ENCODE measurements around the gene PRAC2.

DNA sequence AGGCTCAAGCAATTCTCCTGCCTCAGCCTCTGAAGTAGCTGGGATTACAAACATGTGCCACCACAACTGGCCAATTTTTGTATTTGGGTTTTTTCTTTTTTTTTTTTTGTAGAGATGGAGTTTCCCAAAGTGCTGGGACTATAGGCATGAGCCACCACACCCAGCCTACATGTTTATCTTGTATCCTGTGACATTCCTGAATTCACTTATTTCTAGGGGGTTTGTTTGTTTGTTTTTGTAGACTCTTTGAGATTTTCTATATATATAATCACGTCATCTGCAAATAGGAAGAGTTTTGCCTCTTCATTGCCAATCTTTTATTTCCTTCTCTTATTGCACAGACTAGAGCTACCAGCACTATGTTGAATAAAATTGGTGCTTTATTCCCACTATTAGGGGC is 29.8 kb upstream of the PRAC2 start:
- TF ChIP-seq, protein P1, sequence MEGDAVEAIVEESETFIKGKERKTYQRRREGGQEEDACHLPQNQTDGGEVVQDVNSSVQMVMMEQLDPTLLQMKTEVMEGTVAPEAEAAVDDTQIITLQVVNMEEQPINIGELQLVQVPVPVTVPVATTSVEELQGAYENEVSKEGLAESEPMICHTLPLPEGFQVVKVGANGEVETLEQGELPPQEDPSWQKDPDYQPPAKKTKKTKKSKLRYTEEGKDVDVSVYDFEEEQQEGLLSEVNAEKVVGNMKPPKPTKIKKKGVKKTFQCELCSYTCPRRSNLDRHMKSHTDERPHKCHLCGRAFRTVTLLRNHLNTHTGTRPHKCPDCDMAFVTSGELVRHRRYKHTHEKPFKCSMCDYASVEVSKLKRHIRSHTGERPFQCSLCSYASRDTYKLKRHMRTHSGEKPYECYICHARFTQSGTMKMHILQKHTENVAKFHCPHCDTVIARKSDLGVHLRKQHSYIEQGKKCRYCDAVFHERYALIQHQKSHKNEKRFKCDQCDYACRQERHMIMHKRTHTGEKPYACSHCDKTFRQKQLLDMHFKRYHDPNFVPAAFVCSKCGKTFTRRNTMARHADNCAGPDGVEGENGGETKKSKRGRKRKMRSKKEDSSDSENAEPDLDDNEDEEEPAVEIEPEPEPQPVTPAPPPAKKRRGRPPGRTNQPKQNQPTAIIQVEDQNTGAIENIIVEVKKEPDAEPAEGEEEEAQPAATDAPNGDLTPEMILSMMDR (IDR thresholded peaks at IDR 0.05; ENCODE audit: low read depth, low read length): no peak
- TF ChIP-seq POLR2A (IDR thresholded peaks at IDR 0.05; ENCODE audit: extremely low read depth, insufficient read length): no peak
- TF ChIP-seq, protein P2, sequence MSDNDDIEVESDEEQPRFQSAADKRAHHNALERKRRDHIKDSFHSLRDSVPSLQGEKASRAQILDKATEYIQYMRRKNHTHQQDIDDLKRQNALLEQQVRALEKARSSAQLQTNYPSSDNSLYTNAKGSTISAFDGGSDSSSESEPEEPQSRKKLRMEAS (IDR thresholded peaks at IDR 0.05; ENCODE audit: low read depth, low read length): no peak
